Liver (tissue), 9 donors: ENCODE measurements around the gene HTATSF1. TPM values are rescaled to one million over a fixed set of nuclear protein-coding genes. Genes with fewer than 3 reads are reported as not detected.

Experiments
- DNase-seq: peaks from one replicate; pipeline ENCODE4 v3.0.0-alpha.2; 2017; ENCODE audit warnings: low spot score
- H3K27ac ChIP-seq, 2 donors: one replicate each; pipeline ENCODE4 v1.7.0; 2013; ENCODE audit warnings: inconsistent platforms in 2 of 2, low read length in 2 of 2, control low read depth in 1 of 2, low read depth in 1 of 2, mild to moderate bottlenecking in 1 of 2
- H3K27me3 ChIP-seq, 4 donors: one replicate each; pipeline versions ENCODE4 v1.6.1 to v1.7.0; 2013; ENCODE audit warnings: low read length in 3 of 4, inconsistent platforms in 1 of 4, mild to moderate bottlenecking in 1 of 4, moderate library complexity in 1 of 4; ENCODE audit not compliant: control insufficient read depth in 4 of 4, insufficient read depth in 4 of 4
- H3K36me3 ChIP-seq, 4 donors: one replicate each; pipeline versions ENCODE4 v1.6.1 to v1.7.0; 2013; ENCODE audit warnings: low read length in 3 of 4, mild to moderate bottlenecking in 3 of 4, low read depth in 1 of 4, moderate library complexity in 1 of 4; ENCODE audit not compliant: control insufficient read depth in 4 of 4, insufficient read depth in 3 of 4
- H3K4me1 ChIP-seq, 4 donors: one replicate each; pipeline versions ENCODE4 v1.6.1 to v1.7.0; 2013; ENCODE audit warnings: low read length in 3 of 4, mild to moderate bottlenecking in 3 of 4, moderate library complexity in 1 of 4; ENCODE audit not compliant: control insufficient read depth in 4 of 4, insufficient read depth in 4 of 4
- H3K4me3 ChIP-seq, 3 donors: one replicate each; pipeline versions ENCODE4 v1.6.1 to v1.7.0; 2013; ENCODE audit warnings: low read length in 3 of 3, control low read depth in 1 of 3, low read depth in 1 of 3, mild to moderate bottlenecking in 1 of 3
- H3K9ac ChIP-seq, 2 donors: one replicate each; pipeline ENCODE4 v1.7.0; 2013; ENCODE audit warnings: low read length in 2 of 2, mild to moderate bottlenecking in 2 of 2, moderate library complexity in 2 of 2, control low read depth in 1 of 2, low read depth in 1 of 2
- H3K9me3 ChIP-seq, 4 donors: one replicate each; pipeline versions ENCODE4 v1.6.1 to v1.7.0; 2013; ENCODE audit warnings: low read length in 3 of 4; ENCODE audit not compliant: control insufficient read depth in 4 of 4
- ATF3 ChIP-seq: IDR thresholded peaks from 2 replicates; pipeline ENCODE4 v1.6.1; 2016; ENCODE audit warnings: antibody characterized with exemption
- CTCF ChIP-seq: fragments of 150-350 bp; IDR thresholded peaks from 2 replicates; pipeline ENCODE4 v1.5.1; 2017; ENCODE audit warnings: improper control_type of control experiment, low read depth, low read length; ENCODE audit not compliant: missing input control
- EGR1 ChIP-seq, 2 donors: IDR thresholded peaks; 2 replicates each; pipeline ENCODE4 v1.6.1; 2016 to 2018; ENCODE audit warnings: antibody characterized with exemption in 2 of 2, low read depth in 2 of 2
- FOXA1 ChIP-seq: IDR thresholded peaks from 2 replicates; pipeline ENCODE4 v1.6.1; 2016; ENCODE audit warnings: antibody characterized with exemption
- FOXA2 ChIP-seq: IDR thresholded peaks from 2 replicates; pipeline ENCODE4 v1.6.1; 2016; ENCODE audit warnings: antibody characterized with exemption
- GABPA ChIP-seq, 2 donors: IDR thresholded peaks in 1 of 2; conservative IDR thresholded peaks in 1 of 2; 2 replicates each; pipeline ENCODE4 v1.6.1; 2016; ENCODE audit warnings: antibody characterized with exemption in 2 of 2, mild to moderate bottlenecking in 1 of 2, moderate library complexity in 1 of 2
- HNF4A ChIP-seq, 2 donors: conservative IDR thresholded peaks; 2 replicates each; pipeline ENCODE4 v1.6.1; 2016; ENCODE audit warnings: antibody characterized with exemption in 2 of 2, mild to moderate bottlenecking in 2 of 2
- HNF4G ChIP-seq: IDR thresholded peaks from 2 replicates; pipeline ENCODE4 v1.6.1; 2016; ENCODE audit warnings: antibody characterized with exemption
- JUND ChIP-seq, 2 donors: IDR thresholded peaks; 2 replicates each; pipeline ENCODE4 v1.6.1; 2016; ENCODE audit warnings: antibody characterized with exemption in 2 of 2
- MAX ChIP-seq: IDR thresholded peaks from 2 replicates; pipeline ENCODE4 v1.6.1; 2016; ENCODE audit warnings: antibody characterized with exemption
- NR2F2 ChIP-seq: IDR thresholded peaks from 2 replicates; pipeline ENCODE4 v1.6.1; 2016; ENCODE audit warnings: antibody characterized with exemption
- RAD21 ChIP-seq, 2 donors: IDR thresholded peaks; 2 replicates each; pipeline ENCODE4 v1.6.1; 2016; ENCODE audit warnings: antibody characterized with exemption in 2 of 2, mild to moderate bottlenecking in 2 of 2
- REST ChIP-seq: IDR thresholded peaks from 2 replicates; pipeline ENCODE4 v1.6.1; 2016; ENCODE audit warnings: antibody characterized with exemption, mild to moderate bottlenecking
- RXRA ChIP-seq, 2 donors: IDR thresholded peaks; 2 replicates each; pipeline ENCODE4 v1.6.1; 2017 to 2018; ENCODE audit warnings: antibody characterized with exemption in 2 of 2, mild to moderate bottlenecking in 1 of 2
- SP1 ChIP-seq: IDR thresholded peaks from 2 replicates; pipeline ENCODE4 v1.6.1; 2018; ENCODE audit warnings: antibody characterized with exemption, mild to moderate bottlenecking
- TAF1 ChIP-seq: conservative IDR thresholded peaks from 2 replicates; pipeline ENCODE4 v1.6.1; 2016; ENCODE audit warnings: antibody characterized with exemption, mild to moderate bottlenecking
- YY1 ChIP-seq: IDR thresholded peaks from 2 replicates; pipeline ENCODE4 v1.6.1; 2016; ENCODE audit warnings: antibody characterized with exemption, mild to moderate bottlenecking
- ZBTB33 ChIP-seq: IDR thresholded peaks from 2 replicates; pipeline ENCODE4 v1.6.1; 2016; ENCODE audit warnings: antibody characterized with exemption
- WGBS: extraction: QIAGEN DNeasy Blood & Tissue Kit; methylation state at CpG from one replicate; pipeline ENCODE4 v1.1.7; 2013; 5-methylcytosine and 5-hydroxymethylcytosine counted together
- polyA plus RNA-seq, 2 donors: library from polyadenylated mRNA; stranded (reverse) in 1 of 2; unstranded in 1 of 2; fragments of 200-250 nt in 1 of 2; fragments of >200 nt in 1 of 2; fragmentation: Nextera tagmentation in 1 of 2; extraction: Ambion mirVana in 1 of 2; gene quantifications; one replicate each; pipeline versions ENCODE4 v1.2.1 to v1.2.3, GENCODE V29; 2013 to 2015
- total RNA-seq, 2 donors: library from RNA; depleted of rRNA; stranded (reverse); fragments of >200 nt; gene quantifications; one replicate each; pipeline ENCODE4 v1.2.3, GENCODE V29; 2014
- donor health status: healthy.
- donor health status: healthy.
- donor health status: healthy.
- donor health status: healthy.
- donor health status: healthy.

The HTATSF1 gene
- total and polyA plus RNA-seq, 4 donors = 12.5 to 35.7 (median 14.1) TPM

GRCh38 chrX:136528645-136529315 lies 31.4 kb downstream of the HTATSF1 start:
- no peak overlapping the region for H3K27ac ChIP-seq
- 71% methylated on average over 8 of the region's 8 CpGs for WGBS
- TF ChIP-seq FOXA2 (no peak), EGR1 (IDR thresholded peaks at IDR 0.05; ENCODE audit: low read depth in 2 of 2) (no peak), ATF3 (no peak), CTCF (no peak), FOXA1 (no peak), HNF4G (no peak), NR2F2 (no peak), SP1 (no peak), MAX (no peak), GABPA (IDR thresholded peaks at IDR 0.05 in 1 of 2, conservative IDR thresholded peaks at IDR 0.05 in 1 of 2) (no peak)
- DNase-seq = no peak
- no peaks in the 10 kb centered on the region for H3K36me3 ChIP-seq
- no peaks in the 10 kb centered on the region for H3K4me1 ChIP-seq
- H3K4me3 ChIP-seq = no peak overlapping the region
- no peaks in the 10 kb centered on the region for H3K9me3 ChIP-seq
- peaks cover 0 to 5% (median 0%) of the 10 kb centered on the region in 4 donors for H3K27me3 ChIP-seq
- no peak overlapping the region for H3K9ac ChIP-seq

- Histone ChIP-seq H3K4me3 (no peak overlapping the region), H3K9me3 (no peaks in the 10 kb centered on the region), H3K9ac (no peak overlapping the region), H3K4me1 (no peaks in the 10 kb centered on the region), H3K36me3 (no peaks in the 10 kb centered on the region), H3K27me3 (peaks cover 0 to 5% (median 0%) of the 10 kb centered on the region in 4 donors), H3K27ac (no peak overlapping the region)
- TF ChIP-seq EGR1 (IDR thresholded peaks at IDR 0.05; ENCODE audit: low read depth in 2 of 2) = no peak
- no peak for TF ChIP-seq RXRA (IDR thresholded peaks at IDR 0.05)
- TF ChIP-seq MAX = no peak
- TF ChIP-seq HNF4A (conservative IDR thresholded peaks at IDR 0.05) = no peak
- TF ChIP-seq CTCF = no peak
- TF ChIP-seq SP1 = no peak
- no peak for TF ChIP-seq YY1
- TF ChIP-seq ZBTB33 = no peak
- TF ChIP-seq REST = no peak
- TF ChIP-seq TAF1 = no peak
- TF ChIP-seq FOXA1 = no peak
- no peak for TF ChIP-seq ATF3
- TF ChIP-seq GABPA (IDR thresholded peaks at IDR 0.05 in 1 of 2, conservative IDR thresholded peaks at IDR 0.05 in 1 of 2) = no peak
- TF ChIP-seq JUND (IDR thresholded peaks at IDR 0.05) = no peak
- TF ChIP-seq HNF4G = no peak
- no peak for TF ChIP-seq FOXA2
- no peak for TF ChIP-seq RAD21 (IDR thresholded peaks at IDR 0.05)
- no peak for TF ChIP-seq NR2F2
- DNase-seq = peak; percentile 37
- WGBS = 59% methylated on average over 2 of the region's 2 CpGs
Measured at GRCh38 chrX:136529795-136530194, 32.4 kb downstream of the HTATSF1 start.
